K562 (cell line): Measurements from ENCODE around the gene SLC41A3. TPM values are rescaled to one million over a fixed set of nuclear protein-coding genes. Genes with fewer than 3 reads are reported as not detected.

ENCODE experiments used
- AFF1 ChIP-seq, 2 experiments: fragments of 450-650 bp; IDR thresholded peaks; 2 replicates each; pipeline ENCODE4 v1.6.1; 2018; ENCODE audit warnings: mild to moderate bottlenecking in 2 of 2, low read depth in 1 of 2; ENCODE audit not compliant: partially characterized antibody in 2 of 2
- BRF1 ChIP-seq: IDR thresholded peaks from 3 replicates; pipeline ENCODE4 v1.6.1; 2011; ENCODE audit warnings: borderline replicate concordance, mild to moderate bottlenecking; ENCODE audit not compliant: insufficient read length; ENCODE audit errors: extremely low read depth
- CTCF ChIP-seq, 3 experiments: IDR thresholded peaks in 2 of 3; conservative IDR thresholded peaks in 1 of 3; 2 replicates each; pipeline ENCODE4 v1.5.1; 2011 to 2012; ENCODE audit warnings: low read length in 3 of 3, mild to moderate bottlenecking in 3 of 3, control low read depth in 2 of 3, improper control_type of control experiment in 1 of 3, inconsistent platforms in 1 of 3, low read depth in 1 of 3, mixed read lengths in 1 of 3, moderate library complexity in 1 of 3; ENCODE audit not compliant: insufficient read depth in 2 of 3
- ELK3 ChIP-seq: fragments of 450-650 bp; formaldehyde crosslinking; IDR thresholded peaks from 2 replicates; pipeline ENCODE4 v1.4.0; 2020; ENCODE audit warnings: mild to moderate bottlenecking
- FOXJ3 ChIP-seq: sonication (generic); formaldehyde crosslinking; IDR thresholded peaks from 2 replicates; pipeline ENCODE4 v1.4.0; 2020; ENCODE audit warnings: mild to moderate bottlenecking, missing genetic modification reagents
- RBM22 ChIP-seq: fragments of 200-400 bp; formaldehyde crosslinking; IDR thresholded peaks from 2 replicates; pipeline ENCODE4 v1.6.1; 2018; ENCODE audit warnings: low read length, low read depth; ENCODE audit not compliant: poor library complexity, severe bottlenecking
- U2AF2 ChIP-seq: fragments of 200-400 bp; formaldehyde crosslinking; optimal IDR thresholded peaks from 2 replicates; pipeline ENCODE3; 2017; ENCODE audit warnings: low read depth, mild to moderate bottlenecking, low read length
- ZNF274 ChIP-seq: IDR thresholded peaks from 2 replicates; pipeline ENCODE4 v1.6.1; 2011; ENCODE audit warnings: low read depth, mild to moderate bottlenecking, low read length, moderate library complexity, borderline replicate concordance
- polyA plus RNA-seq, 8 experiments: library from polyadenylated mRNA; depleted of rRNA in 4 of 8; stranded (reverse) in 5 of 8; unstranded in 3 of 8; fragments of >200 nt; fragmentation: Nextera tagmentation in 2 of 8; fragmentation: Illumina TruSeq in 1 of 8; extraction: Ambion mirVana in 2 of 8; extraction: Trizol in 1 of 8; gene quantifications; 2 replicates each; pipeline versions ENCODE4 v1.2.1 to v1.2.3, GENCODE V29; 2011 to 2014; ENCODE audit warnings: inconsistent platforms in 1 of 8, missing spikeins in 1 of 8
- total RNA-seq, 7 experiments: library from RNA; depleted of rRNA in 6 of 7; stranded (reverse); fragments of >200 nt in 6 of 7; fragmentation: Illumina TruSeq in 2 of 7; extraction: Trizol in 2 of 7; gene quantifications; 2 replicates each; pipeline versions ENCODE4 v1.2.1 to v1.2.3, GENCODE V29; 2011 to 2021; ENCODE audit warnings: low replicate concordance in 1 of 7

SLC41A3 gene
- total and polyA plus RNA-seq, 9 of the 15 experiments (the other 6 are each of a cell fraction or from before 2014, with no cell fraction given) = 4.1 to 20.7 (median 11.2) TPM

- TF ChIP-seq AFF1 (IDR thresholded peaks at IDR 0.05; ENCODE audit: low read depth in 1 of 2, partially characterized antibody in 2 of 2) = no peak
- TF ChIP-seq BRF1 = no peak
- no peak for TF ChIP-seq CTCF (IDR thresholded peaks at IDR 0.05 in 2 of 3, conservative IDR thresholded peaks at IDR 0.05 in 1 of 3; ENCODE audit: insufficient read depth in 2 of 3, low read depth in 1 of 3, low read length in 3 of 3)
- no peak for TF ChIP-seq FOXJ3 (CRISPR knock-in tag)
- no peak for TF ChIP-seq ELK3
- no peak for TF ChIP-seq ZNF274
- no peak for TF ChIP-seq RBM22
- TF ChIP-seq U2AF2 = no peak
- TF ChIP-seq, all 486 proteins: peak for 0
These were observed 16.8 kb upstream of the SLC41A3 start (continued) for GRCh38 chr3:126100634-126101301.
